ENCODE measurements around the gene LUC7L2.

DNA sequence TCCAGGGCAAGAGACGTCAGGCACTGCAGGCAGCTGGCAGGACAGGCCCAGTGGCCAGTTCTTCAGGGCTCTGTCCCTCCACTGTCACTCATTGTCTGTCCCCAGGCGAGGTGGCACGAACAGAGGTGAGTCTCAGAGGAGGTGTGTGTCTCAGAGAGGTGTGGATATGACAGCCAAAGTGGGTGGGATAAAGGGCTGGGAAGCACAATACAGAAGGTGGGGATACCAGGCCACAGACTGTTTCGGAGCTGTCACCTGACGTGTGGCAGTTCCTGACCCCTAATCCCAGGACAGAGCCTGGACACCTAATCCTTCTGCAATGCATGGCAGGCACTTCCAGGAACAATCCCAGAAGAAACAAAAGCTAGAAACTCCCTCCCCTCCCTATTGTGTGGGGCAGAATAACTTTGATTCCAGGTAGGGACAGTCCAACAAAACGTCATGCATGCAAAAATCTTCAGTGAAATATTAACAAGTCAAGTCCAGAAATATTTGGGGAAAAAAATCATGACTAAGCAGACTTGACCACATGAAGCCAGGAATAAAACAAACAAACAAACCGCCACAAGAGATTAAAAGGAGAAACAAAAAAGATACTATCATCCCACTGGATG lies 112.2 kb downstream of the LUC7L2 start:
- no peak for TF ChIP-seq POLR2A (IDR thresholded peaks at IDR 0.05)
- no peak for TF ChIP-seq CTCF (IDR thresholded peaks at IDR 0.05 in 8 of 11, conservative IDR thresholded peaks at IDR 0.05 in 3 of 11)
